Activated naive CD4-positive, alpha-beta T cell treated with anti-CD3 and anti-CD28 coated beads for 36 hours (primary cell): Measurements from ENCODE around the gene TPK1. TPM values are rescaled to one million over a fixed set of nuclear protein-coding genes. Genes with fewer than 3 reads are reported as not detected.
A peak's percentile ranks its signal among the peaks of the same experiment; 100 is the strongest.

ENCODE experiments used
- CTCF ChIA-PET: fragments of 350-600 bp; sonication (Branson Sonifier 250); formaldehyde crosslinking; loops from one replicate; lab custom pipeline; 2021; ENCODE audit warnings: antibody characterized with exemption; lab: Charles Lee
- DNase-seq: peaks from one replicate; pipeline ENCODE4 v3.0.0-alpha.2; 2020
- H3K27ac Mint-ChIP-seq: one replicate; pipeline ENCODE4 v1.8.0; 2021; ENCODE audit warnings: mild to moderate bottlenecking, mixed read lengths
- H3K27me3 Mint-ChIP-seq: one replicate; pipeline ENCODE4 v1.8.0; 2021; ENCODE audit warnings: low read depth, mixed read lengths
- H3K36me3 Mint-ChIP-seq: one replicate; pipeline ENCODE4 v1.8.0; 2021; ENCODE audit warnings: low read depth, mixed read lengths
- H3K4me1 Mint-ChIP-seq: one replicate; pipeline ENCODE4 v1.8.0; 2021; ENCODE audit warnings: low read depth, mixed read lengths
- H3K4me3 Mint-ChIP-seq: one replicate; pipeline ENCODE4 v1.8.0; 2021; ENCODE audit warnings: mild to moderate bottlenecking, moderate library complexity, mixed read lengths
- H3K9me3 Mint-ChIP-seq: one replicate; pipeline ENCODE4 v1.8.0; 2021; ENCODE audit warnings: mixed read lengths
- intact Hi-C: fragments of 100-400 bp; cut with micrococcal nuclease; formaldehyde crosslinking; loops from one replicate; pipeline ENCODE4 v1.15.1; 2023
- total RNA-seq, 2 experiments: library from RNA; stranded (reverse); gene quantifications; one replicate each; pipeline ENCODE4 v1.2.3, GENCODE V29; 2021

Gene TPK1
- total RNA-seq, 2 experiments from 2014 or later = 26.4 to 28.6 TPM

- intact Hi-C loops = no loop called here
- no peak for DNase-seq
- H3K27me3 Mint-ChIP-seq = no peaks in the 10 kb centered on the region
- no peak overlapping the region for H3K27ac Mint-ChIP-seq
- peaks cover 13% of the 10 kb centered on the region for H3K9me3 Mint-ChIP-seq
- H3K4me3 Mint-ChIP-seq = no peak overlapping the region
- peaks cover 4% of the 10 kb centered on the region for H3K4me1 Mint-ChIP-seq
- peaks cover 3% of the 10 kb centered on the region for H3K36me3 Mint-ChIP-seq
- CTCF ChIA-PET = no interaction called here
These were observed 12.2 kb upstream of the TPK1 start for GRCh38 chr7:144848078-144848477.

- CTCF ChIA-PET = no interaction called here
- H3K27ac Mint-ChIP-seq = peak overlapping the region; percentile 89
- no peaks in the 10 kb centered on the region for H3K27me3 Mint-ChIP-seq
These were observed 6.6 kb upstream of the TPK1 start for GRCh38 chr7:144842377-144842851.

GRCh38 chr7:144836545-144836842 lies 641 bp upstream of the TPK1 start:
- H3K4me3 Mint-ChIP-seq = peak overlapping the region; percentile 79
- H3K27me3 Mint-ChIP-seq = no peaks in the 10 kb centered on the region
- peaks cover 5% of the 10 kb centered on the region for H3K9me3 Mint-ChIP-seq
- CTCF ChIA-PET = interaction anchor here (0.6 to 3.0 kb wide), 6 partner anchors 9 to 176 kb away, joined by 3 to 30 read pairs (median 4); no protein-coding TSS in a partner anchor
- intact Hi-C loops = loop anchor here (1.0 to 10.0 kb wide), 3 partner anchors 32 to 1572 kb away; partner anchors contain the start of gene GSTK1
- H3K4me1 Mint-ChIP-seq = peaks cover 38% of the 10 kb centered on the region
- H3K36me3 Mint-ChIP-seq = peaks cover 16% of the 10 kb centered on the region
- H3K27ac Mint-ChIP-seq = peak overlapping the region; percentile 90
- no peak for DNase-seq

More at GRCh38 chr7:144842377-144842851, 6.6 kb upstream of the TPK1 start:
- Mint-ChIP-seq H3K4me1 (peaks cover 24% of the 10 kb centered on the region), H3K36me3 (peaks cover 10% of the 10 kb centered on the region), H3K9me3 (peaks cover 8% of the 10 kb centered on the region), H3K4me3 (peak overlapping the region; percentile 15)
- intact Hi-C loops = loop anchor here (1.0 to 2.0 kb wide), 3 partner anchors 21 to 104 kb away; no protein-coding TSS in a partner anchor
- DNase-seq = peak; percentile 69

- peak; percentile 62 for DNase-seq
- CTCF ChIA-PET = interaction anchor here (0.8 to 3.0 kb wide), 11 partner anchors 9 to 120 kb away, joined by 3 to 30 read pairs (median 4); no protein-coding TSS in a partner anchor
- peak overlapping the region; percentile 99 for H3K27ac Mint-ChIP-seq
- intact Hi-C loops = loop anchor here (1.0 to 10.0 kb wide), 6 partner anchors 14 to 1570 kb away; partner anchors contain the start of gene GSTK1
- peaks cover 44% of the 10 kb centered on the region for H3K4me1 Mint-ChIP-seq
- H3K9me3 Mint-ChIP-seq = peaks cover 9% of the 10 kb centered on the region
- peak overlapping the region; percentile 92 for H3K4me3 Mint-ChIP-seq
- H3K27me3 Mint-ChIP-seq = no peaks in the 10 kb centered on the region
- H3K36me3 Mint-ChIP-seq = peaks cover 21% of the 10 kb centered on the region
These were observed 670 bp downstream of the TPK1 start for GRCh38 chr7:144835155-144835611.

- Mint-ChIP-seq H3K9me3 (peaks cover 9% of the 10 kb centered on the region), H3K4me3 (peak overlapping the region; percentile 92)
- intact Hi-C loops = loop anchor here (1.0 to 10.0 kb wide), 6 partner anchors 13 to 1570 kb away; partner anchors contain the start of gene GSTK1
These were observed 1.2 kb downstream of the TPK1 start for GRCh38 chr7:144834641-144835144.

GRCh38 chr7:144830811-144831210 lies 5.0 kb downstream of the TPK1 start:
- Mint-ChIP-seq H3K27me3 (no peaks in the 10 kb centered on the region), H3K4me1 (peaks cover 56% of the 10 kb centered on the region), H3K27ac (peak overlapping the region; percentile 14), H3K4me3 (no peak overlapping the region), H3K36me3 (peaks cover 11% of the 10 kb centered on the region), H3K9me3 (peaks cover 3% of the 10 kb centered on the region)
- CTCF ChIA-PET = no interaction called here
- intact Hi-C loops = loop anchor here (1.0 to 10.0 kb wide), 3 partner anchors 10 to 1566 kb away; partner anchors contain the start of gene GSTK1
- no peak for DNase-seq

More at GRCh38 chr7:144834641-144835144, 1.2 kb downstream of the TPK1 start:
- Mint-ChIP-seq H3K27ac (peak overlapping the region; percentile 99), H3K36me3 (peaks cover 19% of the 10 kb centered on the region), H3K27me3 (no peaks in the 10 kb centered on the region), H3K4me1 (peaks cover 48% of the 10 kb centered on the region)
- peak; percentile 58 for DNase-seq
- CTCF ChIA-PET = interaction anchor here (0.8 to 3.0 kb wide), 9 partner anchors 8 to 120 kb away, joined by 3 to 30 read pairs (median 4); no protein-coding TSS in a partner anchor

- H3K4me1 Mint-ChIP-seq = peaks cover 59% of the 10 kb centered on the region
- peaks cover 3% of the 10 kb centered on the region for H3K9me3 Mint-ChIP-seq
- H3K27me3 Mint-ChIP-seq = no peaks in the 10 kb centered on the region
- H3K4me3 Mint-ChIP-seq = no peak overlapping the region
- CTCF ChIA-PET = no interaction called here
- H3K27ac Mint-ChIP-seq = peak overlapping the region; percentile 14
- peak; percentile 30 for DNase-seq
- H3K36me3 Mint-ChIP-seq = peaks cover 9% of the 10 kb centered on the region
- intact Hi-C loops = loop anchor here (1.0 to 10.0 kb wide), 3 partner anchors 9 to 1565 kb away; partner anchors contain the start of gene GSTK1
These were observed 5.6 kb downstream of the TPK1 start for GRCh38 chr7:144830024-144830785.

GRCh38 chr7:144827621-144828020 lies 8.2 kb downstream of the TPK1 start:
- CTCF ChIA-PET = no interaction called here
- Mint-ChIP-seq H3K4me3 (no peak overlapping the region), H3K27me3 (no peaks in the 10 kb centered on the region), H3K9me3 (peaks cover 3% of the 10 kb centered on the region), H3K27ac (no peak overlapping the region), H3K4me1 (peaks cover 66% of the 10 kb centered on the region), H3K36me3 (peaks cover 5% of the 10 kb centered on the region)
- DNase-seq = no peak
- intact Hi-C loops = loop anchor here (10.0 kb wide), 1 partner anchor 1543 kb away; the partner anchor contains the start of genes CASP2 and TMEM139

GRCh38 chr7:144826208-144826607 lies 9.6 kb downstream of the TPK1 start:
- peaks cover 3% of the 10 kb centered on the region for H3K9me3 Mint-ChIP-seq
- CTCF ChIA-PET = interaction anchor here (0.7 to 1.6 kb wide), 4 partner anchors 8 to 38 kb away, joined by 3 to 5 read pairs (median 3); no protein-coding TSS in a partner anchor

GRCh38 chr7:144824360-144824759 lies 11.5 kb downstream of the TPK1 start:
- H3K4me3 Mint-ChIP-seq = no peak overlapping the region
- CTCF ChIA-PET = no interaction called here
- H3K27ac Mint-ChIP-seq = peak overlapping the region; percentile 30
- no peak for DNase-seq
- H3K4me1 Mint-ChIP-seq = peaks cover 76% of the 10 kb centered on the region
- no peaks in the 10 kb centered on the region for H3K9me3 Mint-ChIP-seq
- no peaks in the 10 kb centered on the region for H3K27me3 Mint-ChIP-seq
- H3K36me3 Mint-ChIP-seq = peaks cover 2% of the 10 kb centered on the region
- intact Hi-C loops = loop anchor here (10.0 kb wide), 1 partner anchor 1540 kb away; the partner anchor contains the start of genes CASP2 and TMEM139

More at GRCh38 chr7:144826208-144826607, 9.6 kb downstream of the TPK1 start:
- intact Hi-C loops = loop anchor here (10.0 kb wide), 1 partner anchor 1541 kb away; the partner anchor contains the start of genes CASP2 and TMEM139
- Mint-ChIP-seq H3K4me1 (peaks cover 71% of the 10 kb centered on the region), H3K27me3 (no peaks in the 10 kb centered on the region), H3K36me3 (peaks cover 6% of the 10 kb centered on the region), H3K27ac (no peak overlapping the region), H3K4me3 (no peak overlapping the region)
- no peak for DNase-seq

- CTCF ChIA-PET = interaction anchor here (1.3 to 8.2 kb wide), 4 partner anchors 10 to 17 kb away, joined by 3 to 30 read pairs (median 10); partner anchors contain the start of gene TPK1
- intact Hi-C loops = loop anchor here (10.0 kb wide), 1 partner anchor 1537 kb away; the partner anchor contains the start of genes CASP2 and TMEM139
- DNase-seq = no peak
- Mint-ChIP-seq H3K4me3 (peak overlapping the region; percentile 12), H3K36me3 (peaks cover 3% of the 10 kb centered on the region), H3K4me1 (peaks cover 85% of the 10 kb centered on the region), H3K27me3 (no peaks in the 10 kb centered on the region), H3K27ac (peak overlapping the region; percentile 94), H3K9me3 (no peaks in the 10 kb centered on the region)
These were observed 13.6 kb downstream of the TPK1 start for GRCh38 chr7:144822223-144822622.
